Stimulated activated naive CD8-positive, alpha-beta T cell treated with anti-CD3 and anti-CD28 coated beads, Interleukin-15, amount 100 ng/mL, for 72 hours (primary cell): ENCODE measurements around the gene KCNIP1.

Experiments
- ATAC-seq: fragments of 150-1000 bp; cut with Tn5 transposase; 2 replicates; pipeline ENCODE4 v1.10.0; 2021; ENCODE audit warnings: mild to moderate bottlenecking, moderate library complexity
- DNase-seq, 2 donors: peaks; one replicate each; pipeline ENCODE4 v3.0.0; 2021 to 2022
- H3K27ac Mint-ChIP-seq, 2 donors: one replicate each; pipeline ENCODE4 v1.8.0; 2022; ENCODE audit warnings: mild to moderate bottlenecking in 2 of 2, mixed read lengths in 2 of 2, moderate library complexity in 2 of 2
- H3K27me3 Mint-ChIP-seq: one replicate; pipeline ENCODE4 v1.8.0; 2022; ENCODE audit warnings: mixed read lengths
- H3K4me1 Mint-ChIP-seq: one replicate; pipeline ENCODE4 v1.8.0; 2022; ENCODE audit warnings: mild to moderate bottlenecking, mixed read lengths
- H3K4me3 Mint-ChIP-seq, 2 donors: one replicate each; pipeline ENCODE4 v1.8.0; 2022; ENCODE audit warnings: mild to moderate bottlenecking in 2 of 2, mixed read lengths in 2 of 2, moderate library complexity in 1 of 2
- H3K9me3 Mint-ChIP-seq, 2 donors: one replicate each; pipeline ENCODE4 v1.8.0; 2022; ENCODE audit warnings: mixed read lengths in 2 of 2

KCNIP1 gene

DNA sequence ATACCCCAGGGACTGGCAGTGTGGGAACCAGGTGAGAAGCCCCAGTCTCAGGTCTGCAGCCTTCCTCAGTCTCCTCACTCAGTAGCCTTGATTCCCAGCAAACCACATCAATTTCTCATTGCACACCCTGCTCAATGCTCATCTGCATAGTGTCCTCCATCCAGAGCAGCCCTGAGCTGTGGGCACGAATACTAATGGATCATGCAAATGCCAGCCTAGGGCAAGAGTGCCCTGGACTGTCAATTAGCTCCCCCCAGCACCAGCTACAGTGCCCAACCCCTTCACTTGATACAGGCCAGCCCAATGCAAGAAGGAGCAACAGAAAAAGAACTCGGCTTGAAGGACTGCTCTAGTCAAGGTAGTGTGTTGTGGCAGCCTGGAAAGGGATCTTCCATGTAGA is 9.8 kb upstream of the KCNIP1 start:
- H3K27me3 Mint-ChIP-seq: peaks cover 44% of the 10 kb centered on the region
- H3K9me3 Mint-ChIP-seq: no peaks in the 10 kb centered on the region
- H3K27ac Mint-ChIP-seq: no peak overlapping the region
- H3K4me1 Mint-ChIP-seq: no peaks in the 10 kb centered on the region
- ATAC-seq (no peak), DNase-seq (no peak)
- no peak overlapping the region for H3K4me3 Mint-ChIP-seq

DNA sequence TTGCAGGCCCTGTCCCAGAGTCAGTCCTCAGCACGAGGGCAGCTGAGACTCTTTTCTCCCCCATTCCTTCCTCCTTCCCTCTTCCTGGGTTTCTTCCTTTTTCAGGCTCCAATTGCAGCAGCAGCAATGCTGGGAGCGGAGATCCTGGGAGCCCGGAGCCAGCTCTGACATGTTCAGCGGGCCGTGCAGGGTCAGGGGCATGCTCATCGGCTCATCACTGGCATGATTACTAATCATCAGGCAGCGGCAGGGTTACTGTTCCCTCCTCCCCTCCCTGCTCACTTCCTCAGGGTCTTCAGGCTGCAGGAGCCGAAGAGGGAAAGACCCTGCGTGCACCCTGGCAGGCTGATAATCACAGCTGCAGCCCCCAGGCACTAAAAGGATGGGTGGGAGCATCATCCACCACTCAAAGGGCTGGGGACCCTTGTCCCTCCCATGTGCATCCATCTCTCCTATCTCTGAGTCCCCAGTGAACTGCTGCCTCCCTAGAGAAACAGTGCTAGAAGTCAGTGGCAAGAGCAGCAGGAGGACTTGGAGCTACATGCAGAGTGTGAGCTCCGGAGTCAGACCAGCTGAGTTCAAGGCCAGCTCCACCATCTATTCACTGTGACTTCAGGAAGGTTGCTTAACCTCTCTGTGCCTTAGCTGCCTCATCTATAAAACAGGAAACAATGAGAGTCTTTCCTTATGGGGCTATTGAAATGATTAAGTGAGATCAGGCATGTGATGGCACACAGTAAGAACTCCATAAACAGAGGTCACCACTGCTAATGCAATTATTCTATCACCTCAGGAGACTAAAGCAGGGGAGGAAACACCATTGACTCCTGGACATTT is 7.8 kb upstream of the KCNIP1 start:
- Mint-ChIP-seq H3K27ac (no peak overlapping the region), H3K4me1 (no peaks in the 10 kb centered on the region), H3K27me3 (peaks cover 53% of the 10 kb centered on the region), H3K4me3 (no peak overlapping the region), H3K9me3 (no peaks in the 10 kb centered on the region)
- DNase-seq: no peak
- ATAC-seq: no peak

DNA sequence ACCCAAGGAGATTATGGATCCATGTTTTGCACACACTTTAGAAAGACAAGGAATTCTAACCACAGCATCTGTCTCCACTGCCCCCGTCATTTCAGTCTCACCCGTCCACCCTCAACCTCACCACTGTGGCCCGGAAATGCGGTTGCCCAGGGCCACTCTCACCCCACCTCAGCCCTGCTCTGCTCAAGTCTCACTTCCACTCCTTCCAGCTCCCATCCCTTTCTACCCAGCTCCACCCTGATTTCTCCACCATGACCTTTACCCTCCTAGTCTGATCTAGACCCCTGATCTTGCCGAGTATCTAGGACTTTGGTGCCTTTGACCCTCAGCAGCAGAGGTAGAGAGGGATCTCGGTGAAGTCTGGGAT is 7.2 kb upstream of the KCNIP1 start:
- ATAC-seq: peak; percentile 24

DNA sequence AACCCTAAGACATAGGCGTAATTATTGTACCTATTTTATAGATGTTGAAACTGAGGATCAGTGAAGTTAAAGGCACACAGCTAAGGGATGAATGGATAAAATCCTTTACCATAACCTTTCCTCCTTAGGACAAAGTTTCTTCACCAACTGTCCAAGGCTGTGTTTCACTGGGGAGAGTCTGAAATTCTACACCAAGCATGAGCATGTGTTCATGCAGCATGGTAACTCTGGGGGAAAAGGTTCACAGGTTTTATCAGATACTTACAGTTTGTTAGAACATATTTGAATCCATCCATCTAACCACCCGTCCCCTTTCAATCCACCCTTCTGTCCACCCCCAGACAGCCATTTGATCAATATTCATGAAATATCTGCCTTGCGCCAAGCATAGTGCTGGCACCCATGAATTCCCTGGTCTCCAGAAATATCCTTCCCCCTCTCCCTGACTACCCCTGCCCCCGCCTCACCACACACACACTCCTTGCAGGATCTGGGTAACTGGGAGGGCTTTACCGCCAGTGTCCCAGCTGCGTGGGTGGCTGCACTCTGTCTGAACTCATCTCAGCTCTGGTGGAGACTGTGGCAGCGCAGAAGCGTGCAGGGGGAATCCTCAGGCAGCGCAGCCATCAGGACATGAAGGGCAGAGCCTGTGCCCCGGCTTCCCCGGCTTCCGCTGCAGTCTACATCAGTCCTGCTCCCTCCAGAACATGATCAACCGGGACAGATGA is 6.3 kb upstream of the KCNIP1 start:
- ATAC-seq (no peak), DNase-seq (no peak)
- Mint-ChIP-seq H3K27me3 (peaks cover 66% of the 10 kb centered on the region), H3K4me1 (no peaks in the 10 kb centered on the region), H3K4me3 (no peak overlapping the region), H3K27ac (no peak overlapping the region), H3K9me3 (no peaks in the 10 kb centered on the region)

More for the DNA sequence above, 7.2 kb upstream of the KCNIP1 start:
- Mint-ChIP-seq H3K27me3 (peaks cover 57% of the 10 kb centered on the region), H3K27ac (no peak overlapping the region), H3K4me1 (no peaks in the 10 kb centered on the region), H3K4me3 (no peak overlapping the region), H3K9me3 (no peaks in the 10 kb centered on the region)
- DNase-seq: no peak

DNA sequence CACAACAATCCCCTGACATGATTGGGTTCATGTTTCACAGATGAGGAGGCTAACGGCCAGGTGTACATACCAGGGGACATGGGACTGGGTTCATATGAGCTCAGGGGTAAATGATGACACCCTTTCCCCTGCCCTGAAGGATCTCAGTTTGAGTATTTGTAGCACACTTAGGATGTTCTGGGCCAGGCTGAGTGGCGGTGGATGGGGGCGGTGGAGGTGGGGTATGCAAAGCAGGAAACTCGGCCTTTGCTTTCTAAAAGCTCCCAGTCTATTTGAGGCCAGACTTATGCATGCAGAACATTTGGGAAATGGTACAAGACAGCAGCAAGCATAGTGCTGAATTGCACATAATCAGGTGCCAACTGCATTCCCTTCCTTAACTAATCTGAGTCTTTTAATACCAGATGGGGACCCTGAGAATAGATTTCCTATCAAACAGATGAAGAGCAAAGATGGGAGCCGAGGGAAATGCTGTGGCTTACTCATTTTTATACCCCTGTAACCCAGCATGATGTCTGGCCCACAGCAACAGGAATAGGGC is 4.9 kb upstream of the KCNIP1 start:
- no peak for ATAC-seq
- no peak for DNase-seq
- peaks cover 71% of the 10 kb centered on the region for H3K27me3 Mint-ChIP-seq
- no peak overlapping the region for H3K4me3 Mint-ChIP-seq
- H3K4me1 Mint-ChIP-seq: no peaks in the 10 kb centered on the region
- H3K9me3 Mint-ChIP-seq: no peaks in the 10 kb centered on the region
- no peak overlapping the region for H3K27ac Mint-ChIP-seq

DNA sequence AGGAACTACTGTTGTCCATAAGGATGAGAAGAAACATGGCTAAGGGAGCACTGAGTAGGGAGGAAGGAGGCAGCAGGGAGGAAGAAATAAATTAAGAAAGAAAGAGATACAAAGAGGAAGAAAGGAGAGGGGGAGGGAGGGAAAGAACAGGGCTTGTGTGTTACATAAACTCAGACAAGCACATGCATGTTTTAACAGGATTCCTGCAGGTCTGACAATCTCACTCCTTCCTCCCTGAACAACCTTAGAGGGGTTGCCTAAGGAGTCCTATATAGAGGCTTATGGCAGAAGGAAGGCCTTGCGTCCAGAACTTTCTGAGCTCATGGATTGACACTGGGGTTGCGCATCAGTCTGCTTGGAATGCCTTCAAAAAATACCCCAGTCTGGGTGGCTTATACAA is 4.2 kb upstream of the KCNIP1 start:
- ATAC-seq: no peak
- H3K4me3 Mint-ChIP-seq: no peak overlapping the region
- H3K27ac Mint-ChIP-seq: no peak overlapping the region
- no peak for DNase-seq
- H3K4me1 Mint-ChIP-seq: no peaks in the 10 kb centered on the region
- no peaks in the 10 kb centered on the region for H3K9me3 Mint-ChIP-seq
- peaks cover 75% of the 10 kb centered on the region for H3K27me3 Mint-ChIP-seq

DNA sequence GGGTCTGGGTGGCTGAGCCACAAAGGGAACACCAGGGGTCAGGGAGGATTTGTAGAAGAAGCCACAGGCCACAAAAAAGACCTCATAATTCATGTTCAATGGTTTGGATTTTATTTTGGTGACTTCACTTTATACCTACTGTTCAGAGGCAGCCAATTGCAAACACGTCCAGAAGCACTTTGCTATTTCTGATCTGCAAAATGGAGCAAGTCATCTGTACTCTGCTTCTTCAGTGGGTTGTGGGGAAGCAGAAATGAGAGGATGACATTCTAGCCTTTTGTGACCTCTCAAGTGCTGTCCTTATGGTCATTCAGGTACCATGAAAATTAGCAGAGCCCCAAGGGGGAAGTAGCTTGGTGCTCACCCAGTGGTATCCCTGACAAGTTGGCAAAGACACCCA is 2.5 kb upstream of the KCNIP1 start:
- no peak for ATAC-seq
- no peaks in the 10 kb centered on the region for H3K9me3 Mint-ChIP-seq

DNA sequence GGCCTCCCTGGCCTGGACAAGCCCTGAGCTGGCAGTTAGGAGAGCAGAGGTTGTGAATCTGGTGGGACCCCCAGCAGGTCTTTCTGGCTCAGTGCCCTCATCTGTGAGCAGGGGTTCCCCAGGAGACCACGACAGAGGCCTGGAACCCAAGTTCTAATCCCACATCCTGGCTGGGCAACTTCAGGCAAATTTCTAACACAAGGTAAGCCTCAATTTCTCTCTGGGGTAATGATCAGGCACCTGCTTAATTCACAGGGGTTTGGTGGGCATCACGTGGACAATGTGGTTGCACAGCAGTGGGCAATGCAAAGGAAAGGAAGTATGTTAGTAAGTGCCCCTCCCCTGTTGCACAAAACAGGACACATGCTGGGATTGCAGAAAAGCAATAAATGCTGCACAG is 1.9 kb upstream of the KCNIP1 start:
- Mint-ChIP-seq H3K27ac (no peak overlapping the region), H3K4me1 (no peaks in the 10 kb centered on the region), H3K27me3 (peaks cover 75% of the 10 kb centered on the region), H3K9me3 (no peaks in the 10 kb centered on the region), H3K4me3 (no peak overlapping the region)
- DNase-seq (no peak), ATAC-seq (no peak)

More for the DNA sequence above, 2.5 kb upstream of the KCNIP1 start:
- Mint-ChIP-seq H3K27me3 (peaks cover 81% of the 10 kb centered on the region), H3K27ac (no peak overlapping the region), H3K4me3 (no peak overlapping the region), H3K4me1 (no peaks in the 10 kb centered on the region)
- DNase-seq: no peak

DNA sequence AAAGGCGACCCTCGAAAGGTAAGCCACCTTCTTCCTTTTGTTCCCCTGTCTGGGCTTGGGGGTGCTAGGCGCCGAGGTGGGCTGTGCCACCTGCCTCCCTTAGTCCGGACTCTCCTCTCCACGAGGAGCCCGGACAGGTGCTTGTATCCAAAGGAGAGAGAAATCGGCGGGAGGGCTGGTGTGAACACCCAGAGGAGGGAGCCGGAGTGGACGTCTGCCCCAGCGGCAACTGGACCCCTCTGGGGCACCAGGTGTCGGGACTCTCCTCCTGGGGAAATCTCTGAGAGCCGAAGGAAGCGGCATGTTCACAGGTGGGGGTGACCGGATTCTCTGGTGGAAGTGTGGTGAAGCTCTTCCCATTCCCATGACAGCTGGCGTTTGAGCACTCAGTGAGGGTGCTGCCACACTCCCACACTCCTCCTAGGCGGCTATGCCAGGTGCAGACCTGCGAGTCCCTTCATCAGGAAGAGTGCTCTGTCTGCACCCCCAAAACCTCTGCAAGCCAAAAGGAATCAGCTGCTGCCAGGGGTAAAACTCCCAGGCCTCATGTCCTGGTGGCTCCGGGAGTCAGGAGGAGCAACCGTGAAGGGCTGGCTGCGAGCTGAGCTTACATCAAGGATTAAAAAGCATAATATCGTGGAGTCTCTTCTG is 921 bp downstream of the KCNIP1 start:
- H3K4me3 Mint-ChIP-seq: no peak overlapping the region
- DNase-seq (no peak), ATAC-seq (no peak)
- H3K9me3 Mint-ChIP-seq: no peaks in the 10 kb centered on the region
- no peaks in the 10 kb centered on the region for H3K4me1 Mint-ChIP-seq
- H3K27me3 Mint-ChIP-seq: peaks cover 65% of the 10 kb centered on the region
- H3K27ac Mint-ChIP-seq: no peak overlapping the region

DNA sequence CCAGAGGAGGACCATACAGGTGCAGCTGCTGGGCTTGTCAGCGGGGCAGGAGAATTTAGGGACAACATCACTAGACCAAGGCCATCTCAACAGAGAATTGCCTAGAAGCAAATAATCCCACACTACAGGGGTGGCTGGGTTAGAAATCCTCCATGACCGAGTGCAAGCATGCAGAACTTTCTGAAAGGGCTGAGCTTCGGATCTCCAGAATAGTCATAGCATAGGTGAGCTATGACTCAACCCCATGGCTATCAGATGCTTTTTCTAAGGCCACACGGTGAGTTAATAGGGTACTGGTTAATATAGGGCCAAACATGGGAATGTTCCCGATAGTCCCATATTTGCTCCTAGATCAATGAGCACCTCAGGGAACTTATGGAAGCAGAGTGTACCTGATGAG is 4.2 kb downstream of the KCNIP1 start:
- H3K27me3 Mint-ChIP-seq: peaks cover 38% of the 10 kb centered on the region
- no peaks in the 10 kb centered on the region for H3K9me3 Mint-ChIP-seq
- ATAC-seq: no peak

DNA sequence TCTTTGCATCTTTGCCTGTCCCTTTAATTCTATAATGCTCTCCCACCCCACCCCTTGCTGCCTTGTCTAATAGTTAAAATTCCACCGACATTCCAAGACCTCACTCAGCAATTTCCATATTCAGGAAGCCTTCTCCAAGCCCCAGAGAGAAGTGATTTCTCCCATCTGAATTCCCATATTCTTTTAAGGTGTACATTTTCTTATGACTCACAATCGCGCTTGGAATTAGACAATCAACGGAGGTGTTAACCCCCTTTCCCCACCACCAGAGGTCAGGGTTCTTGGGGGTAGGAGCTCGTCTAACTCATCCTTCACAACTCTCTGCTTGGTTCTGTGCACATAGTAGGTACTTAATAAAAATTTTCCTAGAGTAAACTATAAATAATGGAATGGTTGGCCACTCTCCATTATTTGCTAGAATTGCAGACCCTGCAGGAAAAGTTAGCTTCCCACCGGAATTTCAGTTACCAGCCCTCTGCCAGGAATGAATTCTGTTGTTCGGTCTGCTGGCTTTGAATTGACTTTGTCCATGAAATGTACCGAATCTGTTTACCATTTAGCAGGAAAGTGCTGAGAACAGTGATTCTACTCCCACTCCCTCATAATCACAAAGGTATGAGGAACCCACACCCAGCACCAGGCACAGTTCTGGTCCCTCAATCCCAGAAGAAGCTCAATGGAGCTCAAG is 5.0 kb downstream of the KCNIP1 start:
- H3K27ac Mint-ChIP-seq: no peak overlapping the region
- H3K4me1 Mint-ChIP-seq: no peaks in the 10 kb centered on the region
- no peak overlapping the region for H3K4me3 Mint-ChIP-seq
- DNase-seq (no peak), ATAC-seq (no peak)
- H3K27me3 Mint-ChIP-seq: peaks cover 30% of the 10 kb centered on the region
- no peaks in the 10 kb centered on the region for H3K9me3 Mint-ChIP-seq

More for the DNA sequence above, 4.2 kb downstream of the KCNIP1 start:
- Mint-ChIP-seq H3K4me1 (no peaks in the 10 kb centered on the region), H3K4me3 (no peak overlapping the region), H3K27ac (no peak overlapping the region)
- DNase-seq: no peak

DNA sequence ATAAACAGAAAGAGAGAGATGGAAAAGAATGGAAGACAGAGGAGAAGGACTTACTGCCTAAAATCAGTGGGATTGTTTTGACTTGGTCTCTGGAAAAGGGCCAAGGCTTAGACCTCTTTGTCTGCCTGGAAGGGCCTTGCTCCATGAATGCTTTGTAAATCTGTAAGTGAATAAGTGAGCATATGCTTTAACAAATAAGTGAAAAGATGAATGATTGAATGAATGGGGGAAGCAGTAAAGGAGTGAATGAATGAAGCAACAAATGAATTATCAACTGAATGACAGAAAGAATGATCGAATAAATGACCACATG is 5.5 kb downstream of the KCNIP1 start:
- ATAC-seq: no peak
- H3K4me1 Mint-ChIP-seq: no peaks in the 10 kb centered on the region
- H3K9me3 Mint-ChIP-seq: no peaks in the 10 kb centered on the region
- no peak for DNase-seq
- H3K27ac Mint-ChIP-seq: no peak overlapping the region
- peaks cover 26% of the 10 kb centered on the region for H3K27me3 Mint-ChIP-seq
- H3K4me3 Mint-ChIP-seq: no peak overlapping the region

DNA sequence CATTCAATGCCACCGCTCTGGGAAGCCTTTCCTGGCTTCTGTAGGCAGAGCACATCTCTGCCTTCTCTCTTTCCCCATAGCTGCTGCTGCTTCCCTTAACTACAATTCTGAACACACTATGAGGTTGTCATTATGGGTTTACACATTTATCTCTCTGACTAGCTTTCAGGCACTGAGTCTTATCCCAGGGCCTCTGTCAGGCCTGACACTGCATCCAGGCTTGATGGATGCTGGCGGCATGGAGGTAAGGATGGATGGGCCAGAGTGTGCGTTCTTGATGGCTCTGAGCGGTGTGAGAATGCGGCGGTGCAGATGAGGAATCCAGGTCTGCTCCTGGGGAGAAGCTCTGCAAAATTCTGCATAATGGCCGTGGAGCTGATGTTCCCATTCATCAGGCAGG is 6.3 kb downstream of the KCNIP1 start:
- Mint-ChIP-seq H3K4me3 (no peak overlapping the region), H3K27me3 (peaks cover 18% of the 10 kb centered on the region), H3K9me3 (no peaks in the 10 kb centered on the region), H3K27ac (no peak overlapping the region), H3K4me1 (no peaks in the 10 kb centered on the region)
- no peak for ATAC-seq
- DNase-seq: no peak

DNA sequence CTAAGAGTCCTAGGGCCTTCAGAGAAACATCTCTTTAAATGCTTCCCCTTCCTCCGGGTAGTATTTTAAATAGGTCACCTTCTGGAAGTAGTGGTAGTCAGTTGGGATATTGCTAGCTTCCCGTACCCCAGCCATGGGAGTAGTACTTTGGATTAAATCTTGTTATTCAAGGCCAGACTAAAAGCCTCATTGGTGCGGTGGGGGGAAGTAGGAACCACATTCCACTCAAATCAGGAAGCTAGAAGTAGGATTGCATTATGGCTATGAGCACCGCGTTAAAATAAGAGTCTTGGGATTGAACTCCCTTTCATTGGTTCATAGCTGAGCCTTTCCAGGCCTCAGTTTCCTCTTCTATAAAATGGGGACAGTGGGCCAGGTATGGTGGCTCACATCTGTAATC is 6.7 kb downstream of the KCNIP1 start:
- H3K27me3 Mint-ChIP-seq: peaks cover 14% of the 10 kb centered on the region
- H3K27ac Mint-ChIP-seq: no peak overlapping the region
- no peaks in the 10 kb centered on the region for H3K9me3 Mint-ChIP-seq
- no peaks in the 10 kb centered on the region for H3K4me1 Mint-ChIP-seq
- DNase-seq (no peak), ATAC-seq (no peak)
- no peak overlapping the region for H3K4me3 Mint-ChIP-seq

DNA sequence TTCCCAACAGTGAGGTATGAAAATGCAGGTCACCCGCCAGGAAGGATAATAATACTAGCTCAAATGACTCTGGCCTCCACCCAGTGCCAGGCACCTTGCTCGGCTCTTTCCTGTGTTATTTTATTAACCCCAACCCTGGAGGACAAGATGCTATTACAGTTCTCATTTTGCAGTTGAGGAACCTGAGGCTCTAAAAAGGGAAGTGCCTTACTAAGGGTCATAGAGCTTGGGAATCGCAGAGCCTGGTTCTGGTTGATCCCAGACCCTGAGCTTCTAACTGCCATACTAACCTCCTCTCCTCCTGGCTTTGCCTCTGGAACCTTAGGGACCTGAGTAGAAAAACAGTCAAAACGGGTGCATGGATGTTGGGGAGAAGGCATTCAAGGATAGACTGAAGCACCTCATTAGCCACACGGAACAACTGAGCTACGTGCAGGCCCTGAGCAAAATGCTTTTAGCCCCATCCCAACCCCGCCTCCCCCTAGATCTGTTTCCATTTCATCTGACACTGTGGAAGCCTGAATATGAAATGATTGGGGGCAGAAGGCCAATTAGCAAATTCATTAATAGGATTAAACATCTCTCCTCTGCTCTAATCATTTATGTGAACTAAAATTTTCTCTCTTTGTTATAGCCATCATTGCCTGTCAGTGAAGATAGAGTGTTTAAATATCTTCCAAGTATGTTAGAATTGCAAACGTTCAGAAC is 7.9 kb downstream of the KCNIP1 start:
- H3K27me3 Mint-ChIP-seq: peaks cover 7% of the 10 kb centered on the region
- H3K9me3 Mint-ChIP-seq: no peaks in the 10 kb centered on the region
- DNase-seq (no peak), ATAC-seq (no peak)
- H3K4me1 Mint-ChIP-seq: no peaks in the 10 kb centered on the region
- H3K4me3 Mint-ChIP-seq: no peak overlapping the region
- no peak overlapping the region for H3K27ac Mint-ChIP-seq
